ENCODE measurements around the gene TK1.
A peak's percentile ranks its signal among the peaks of the same experiment; 100 is the strongest.

TK1 gene

GRCh38 chr17:78231991-78232858 lies 45.4 kb upstream of the TK1 start:
- Mint-ChIP-seq H3K27ac (peak overlapping the region in 1 of 3 experiments; percentile 11), H3K9me3 (no peaks in the 10 kb centered on the region), H3K4me3 (peak overlapping the region in 2 of 3 experiments; percentile 40 to 70), H3K4me1 (peaks cover 26% of the 10 kb centered on the region), H3K27me3 (ENCODE audit: low read depth) (peaks cover 71% of the 10 kb centered on the region), H3K36me3 (ENCODE audit: low read depth) (no peaks in the 10 kb centered on the region)
- TF ChIP-seq, protein P1, sequence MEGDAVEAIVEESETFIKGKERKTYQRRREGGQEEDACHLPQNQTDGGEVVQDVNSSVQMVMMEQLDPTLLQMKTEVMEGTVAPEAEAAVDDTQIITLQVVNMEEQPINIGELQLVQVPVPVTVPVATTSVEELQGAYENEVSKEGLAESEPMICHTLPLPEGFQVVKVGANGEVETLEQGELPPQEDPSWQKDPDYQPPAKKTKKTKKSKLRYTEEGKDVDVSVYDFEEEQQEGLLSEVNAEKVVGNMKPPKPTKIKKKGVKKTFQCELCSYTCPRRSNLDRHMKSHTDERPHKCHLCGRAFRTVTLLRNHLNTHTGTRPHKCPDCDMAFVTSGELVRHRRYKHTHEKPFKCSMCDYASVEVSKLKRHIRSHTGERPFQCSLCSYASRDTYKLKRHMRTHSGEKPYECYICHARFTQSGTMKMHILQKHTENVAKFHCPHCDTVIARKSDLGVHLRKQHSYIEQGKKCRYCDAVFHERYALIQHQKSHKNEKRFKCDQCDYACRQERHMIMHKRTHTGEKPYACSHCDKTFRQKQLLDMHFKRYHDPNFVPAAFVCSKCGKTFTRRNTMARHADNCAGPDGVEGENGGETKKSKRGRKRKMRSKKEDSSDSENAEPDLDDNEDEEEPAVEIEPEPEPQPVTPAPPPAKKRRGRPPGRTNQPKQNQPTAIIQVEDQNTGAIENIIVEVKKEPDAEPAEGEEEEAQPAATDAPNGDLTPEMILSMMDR (IDR thresholded peaks at IDR 0.05; ENCODE audit: unreplicated experiment in 3 of 3): no peak

DNA sequence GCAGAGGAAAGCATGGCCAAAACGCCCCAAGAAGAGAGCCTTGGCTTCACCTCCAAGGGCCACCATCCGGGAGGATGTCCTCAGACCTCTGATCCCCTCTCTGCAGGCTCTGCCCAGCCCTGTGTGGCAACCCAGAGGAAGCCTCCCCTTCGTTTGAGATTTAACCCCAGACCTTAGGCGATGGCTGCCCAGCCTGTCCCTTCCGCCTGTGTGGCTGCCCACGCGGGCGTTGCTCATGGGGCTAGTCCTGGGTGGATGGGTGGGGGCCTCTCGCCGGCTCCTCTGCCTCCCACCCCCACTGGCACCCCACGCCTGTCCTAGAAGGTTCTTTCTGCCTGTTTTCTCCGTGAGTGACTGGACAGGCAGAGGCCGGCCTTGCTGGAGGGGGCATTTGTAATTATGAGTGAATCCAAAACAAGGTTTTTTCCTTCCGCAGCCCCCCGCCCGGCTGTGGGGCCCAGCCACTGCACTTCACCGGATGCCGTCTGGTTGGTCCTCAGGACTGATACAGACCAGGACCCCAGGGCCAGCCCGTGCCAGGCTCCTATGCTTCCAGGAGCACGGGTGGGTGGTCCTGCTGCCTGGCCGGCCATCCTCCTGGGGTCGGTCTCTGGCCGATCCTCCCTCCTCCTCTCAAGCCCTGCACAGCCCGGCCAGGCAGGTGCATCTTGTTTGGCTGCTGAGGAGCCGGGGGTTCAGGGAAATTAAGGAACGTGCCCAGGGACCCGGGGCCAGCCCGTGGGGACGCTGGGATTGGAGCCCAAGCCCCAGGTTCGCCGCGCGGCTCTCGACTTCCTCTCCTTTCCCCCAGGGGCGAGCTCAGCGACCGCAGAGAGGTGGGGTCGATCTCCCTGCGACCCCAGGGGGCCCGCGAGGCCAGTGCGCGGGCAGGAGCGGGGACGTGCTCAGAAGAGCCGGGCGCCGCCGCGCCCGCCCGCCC lies 44.4 kb upstream of the TK1 start, which contains the start of gene TMEM235:
TMEM235 (plus strand) TSS at position 636 of the 940 bp plus-strand sequence. CDS start 393 bp downstream, outside the sequence.
- Mint-ChIP-seq H3K27me3 (ENCODE audit: low read depth) (peaks cover 71% of the 10 kb centered on the region), H3K27ac (no peak within 1 kb of the TSS), H3K36me3 (ENCODE audit: low read depth) (no peaks in the 10 kb centered on the region), H3K9me3 (no peaks in the 10 kb centered on the region), H3K4me1 (peaks cover 23% of the 10 kb centered on the region), H3K4me3 (peak within 1 kb of the TSS in 1 of 3 experiments; percentile 70)
- TF ChIP-seq, protein P1 (IDR thresholded peaks at IDR 0.05; ENCODE audit: unreplicated experiment in 3 of 3): no peak

GRCh38 chr17:78230252-78230962 lies 43.6 kb upstream of the TK1 start:
- Mint-ChIP-seq H3K27me3 (ENCODE audit: low read depth) (peaks cover 71% of the 10 kb centered on the region), H3K9me3 (no peaks in the 10 kb centered on the region), H3K36me3 (ENCODE audit: low read depth) (no peaks in the 10 kb centered on the region), H3K4me1 (peaks cover 26% of the 10 kb centered on the region), H3K27ac (no peak overlapping the region), H3K4me3 (no peak overlapping the region)
- TF ChIP-seq, protein P1 (IDR thresholded peaks at IDR 0.05; ENCODE audit: unreplicated experiment in 3 of 3): no peak

GRCh38 chr17:78228176-78228575 lies 41.3 kb upstream of the TK1 start:
- no peak overlapping the region for H3K4me3 Mint-ChIP-seq
- no peak overlapping the region for H3K27ac Mint-ChIP-seq
- no peaks in the 10 kb centered on the region for H3K9me3 Mint-ChIP-seq

GRCh38 chr17:78227455-78227916 lies 40.6 kb upstream of the TK1 start:
- Mint-ChIP-seq H3K4me1 (peaks cover 37% of the 10 kb centered on the region), H3K4me3 (no peak overlapping the region), H3K9me3 (no peaks in the 10 kb centered on the region), H3K36me3 (ENCODE audit: low read depth) (peaks cover 18% of the 10 kb centered on the region), H3K27me3 (ENCODE audit: low read depth) (peaks cover 51% of the 10 kb centered on the region), H3K27ac (no peak overlapping the region)
- TF ChIP-seq, protein P1 (IDR thresholded peaks at IDR 0.05; ENCODE audit: unreplicated experiment in 3 of 3): no peak

More at GRCh38 chr17:78228176-78228575, 41.3 kb upstream of the TK1 start:
- H3K27me3 Mint-ChIP-seq (ENCODE audit: low read depth): peaks cover 54% of the 10 kb centered on the region
- TF ChIP-seq, protein P1 (IDR thresholded peaks at IDR 0.05; ENCODE audit: unreplicated experiment in 3 of 3): no peak
- peaks cover 41% of the 10 kb centered on the region for H3K4me1 Mint-ChIP-seq
- peaks cover 11% of the 10 kb centered on the region for H3K36me3 Mint-ChIP-seq (ENCODE audit: low read depth)
